ENCODE results near the gene GAS2L1.

- TF ChIP-seq POLR2A (IDR thresholded peaks at IDR 0.05), result no peak
- TF ChIP-seq, protein P1, sequence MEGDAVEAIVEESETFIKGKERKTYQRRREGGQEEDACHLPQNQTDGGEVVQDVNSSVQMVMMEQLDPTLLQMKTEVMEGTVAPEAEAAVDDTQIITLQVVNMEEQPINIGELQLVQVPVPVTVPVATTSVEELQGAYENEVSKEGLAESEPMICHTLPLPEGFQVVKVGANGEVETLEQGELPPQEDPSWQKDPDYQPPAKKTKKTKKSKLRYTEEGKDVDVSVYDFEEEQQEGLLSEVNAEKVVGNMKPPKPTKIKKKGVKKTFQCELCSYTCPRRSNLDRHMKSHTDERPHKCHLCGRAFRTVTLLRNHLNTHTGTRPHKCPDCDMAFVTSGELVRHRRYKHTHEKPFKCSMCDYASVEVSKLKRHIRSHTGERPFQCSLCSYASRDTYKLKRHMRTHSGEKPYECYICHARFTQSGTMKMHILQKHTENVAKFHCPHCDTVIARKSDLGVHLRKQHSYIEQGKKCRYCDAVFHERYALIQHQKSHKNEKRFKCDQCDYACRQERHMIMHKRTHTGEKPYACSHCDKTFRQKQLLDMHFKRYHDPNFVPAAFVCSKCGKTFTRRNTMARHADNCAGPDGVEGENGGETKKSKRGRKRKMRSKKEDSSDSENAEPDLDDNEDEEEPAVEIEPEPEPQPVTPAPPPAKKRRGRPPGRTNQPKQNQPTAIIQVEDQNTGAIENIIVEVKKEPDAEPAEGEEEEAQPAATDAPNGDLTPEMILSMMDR (IDR thresholded peaks at IDR 0.05), result no peak
Observed at GRCh38 chr22:29348956-29349355, 42.5 kb downstream of the GAS2L1 start.
